GM19043 (cell line): ENCODE results near the gene MYL9.

Experiments used
- ATAC-seq: cut with Tn5 transposase; IDR thresholded peaks from one replicate; pipeline ENCODE4 v1.9.1; 2021; ENCODE audit warnings: low read depth; ENCODE audit not compliant: unreplicated experiment

The MYL9 gene

DNA sequence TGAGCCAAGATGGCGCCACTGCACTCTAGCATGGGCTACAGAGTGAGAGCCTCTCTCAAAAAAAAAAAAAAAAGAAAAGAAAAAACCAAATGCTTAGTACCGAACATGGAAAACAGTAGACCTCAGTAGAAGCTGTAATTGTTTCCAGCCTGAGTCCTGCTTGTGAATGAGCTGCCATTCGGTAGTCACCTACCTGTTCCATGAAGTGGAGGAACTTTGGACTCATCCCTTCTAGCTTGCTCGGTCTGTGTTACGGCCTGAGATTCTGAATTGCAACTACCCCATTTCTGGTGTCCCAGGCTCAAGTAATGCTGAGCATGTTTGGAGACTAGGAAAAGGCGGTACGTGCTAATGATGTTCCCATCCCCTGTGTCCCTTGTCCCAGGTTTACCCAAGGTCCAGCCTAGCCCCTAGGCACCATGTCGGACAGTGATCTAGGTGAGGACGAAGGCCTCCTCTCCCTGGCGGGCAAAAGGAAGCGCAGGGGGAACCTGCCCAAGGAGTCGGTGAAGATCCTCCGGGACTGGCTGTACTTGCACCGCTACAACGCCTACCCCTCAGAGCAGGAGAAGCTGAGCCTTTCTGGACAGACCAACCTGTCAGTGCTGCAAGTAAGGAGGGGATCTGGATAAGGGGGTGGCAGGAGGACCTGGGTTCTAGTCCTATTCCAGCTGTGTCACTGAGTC is 37.2 kb downstream of the MYL9 start:
- no peak for ATAC-seq

DNA sequence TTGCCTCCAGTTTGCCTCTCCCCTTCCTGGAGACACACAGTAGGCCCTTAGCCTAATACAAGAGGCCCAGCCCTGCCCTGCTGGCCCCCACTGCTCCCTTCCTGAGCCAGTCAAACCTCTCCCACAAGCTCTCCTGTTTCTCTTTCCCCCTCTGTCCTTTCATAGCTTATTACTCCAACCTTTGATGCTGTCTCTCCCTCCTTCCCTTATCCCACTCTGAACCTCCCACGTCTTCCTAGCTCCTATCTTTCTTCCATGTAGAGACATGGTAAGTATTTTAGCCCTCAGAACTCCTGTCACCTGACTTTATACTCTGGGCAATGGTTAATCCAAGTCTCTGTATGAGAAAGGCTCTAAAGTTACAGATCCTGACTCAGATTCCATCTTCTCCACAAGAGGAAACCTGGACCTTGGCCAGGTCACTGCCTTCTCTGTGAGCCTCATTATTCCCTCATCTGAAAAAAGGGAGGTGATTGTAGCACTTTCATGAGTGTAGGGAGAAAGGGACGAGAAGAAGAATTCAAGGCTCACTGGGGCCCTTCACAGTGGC is 38.8 kb downstream of the MYL9 start:
- ATAC-seq = no peak

DNA sequence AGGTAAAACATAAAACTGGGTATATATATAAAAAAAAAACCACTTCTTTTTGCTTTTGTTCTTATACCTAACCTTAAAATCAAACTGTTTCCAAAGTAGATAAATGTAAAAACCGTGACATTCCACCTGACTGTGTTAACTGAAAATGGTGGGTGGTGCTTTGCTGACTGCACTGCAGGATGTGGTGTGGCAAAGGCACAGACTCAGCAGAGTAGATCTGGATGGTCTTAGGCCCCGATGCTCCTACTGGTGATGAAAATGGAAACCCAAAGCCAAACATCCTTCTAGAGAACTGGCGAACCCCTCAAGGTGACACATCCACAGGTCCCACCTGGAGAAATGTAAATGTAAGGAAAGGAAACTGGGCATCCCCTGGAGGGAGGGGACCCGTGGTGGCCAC is 41.0 kb downstream of the MYL9 start:
- ATAC-seq = no peak

DNA sequence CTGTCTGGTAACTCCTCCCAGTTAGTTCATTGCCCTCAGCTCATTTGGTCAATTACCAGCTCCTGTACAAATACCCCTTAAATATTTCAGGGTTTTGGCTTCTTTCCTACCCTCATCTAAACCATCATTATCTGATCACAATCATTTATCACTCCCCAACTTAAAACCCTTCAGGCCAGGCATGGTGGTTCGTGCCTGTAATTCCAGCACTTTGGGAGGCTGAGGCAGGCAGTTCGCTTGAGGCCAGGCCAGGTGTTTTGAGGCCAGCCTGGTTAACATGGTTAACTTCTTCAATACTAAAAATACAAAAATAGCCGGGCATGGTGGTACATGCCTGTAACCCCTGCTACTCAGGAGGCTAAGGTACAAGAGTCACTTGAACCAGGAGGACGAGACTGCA is 41.5 kb downstream of the MYL9 start:
- ATAC-seq = no peak

DNA sequence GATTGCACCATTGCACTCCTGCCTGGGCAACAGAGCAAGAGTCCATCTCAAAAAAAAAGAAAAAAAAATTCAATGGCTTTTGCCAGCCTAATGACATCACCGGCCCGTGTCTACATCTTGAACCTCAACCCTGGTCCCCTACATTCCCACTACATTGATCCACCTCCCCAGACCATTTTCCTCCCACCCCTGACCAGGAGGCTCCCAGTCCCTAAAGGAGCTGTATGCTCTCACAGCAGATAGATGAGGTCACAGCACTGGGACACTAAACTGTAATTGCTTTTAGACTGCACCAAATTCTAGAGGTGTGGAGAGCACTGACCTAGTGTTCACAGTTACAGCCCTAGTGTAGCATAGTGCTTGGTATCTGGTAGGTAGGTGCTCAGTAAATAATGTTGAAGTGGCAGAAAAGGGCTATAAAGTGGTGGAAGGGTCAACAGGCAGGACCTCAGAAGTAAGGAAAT is 42.7 kb downstream of the MYL9 start:
- no peak for ATAC-seq

DNA sequence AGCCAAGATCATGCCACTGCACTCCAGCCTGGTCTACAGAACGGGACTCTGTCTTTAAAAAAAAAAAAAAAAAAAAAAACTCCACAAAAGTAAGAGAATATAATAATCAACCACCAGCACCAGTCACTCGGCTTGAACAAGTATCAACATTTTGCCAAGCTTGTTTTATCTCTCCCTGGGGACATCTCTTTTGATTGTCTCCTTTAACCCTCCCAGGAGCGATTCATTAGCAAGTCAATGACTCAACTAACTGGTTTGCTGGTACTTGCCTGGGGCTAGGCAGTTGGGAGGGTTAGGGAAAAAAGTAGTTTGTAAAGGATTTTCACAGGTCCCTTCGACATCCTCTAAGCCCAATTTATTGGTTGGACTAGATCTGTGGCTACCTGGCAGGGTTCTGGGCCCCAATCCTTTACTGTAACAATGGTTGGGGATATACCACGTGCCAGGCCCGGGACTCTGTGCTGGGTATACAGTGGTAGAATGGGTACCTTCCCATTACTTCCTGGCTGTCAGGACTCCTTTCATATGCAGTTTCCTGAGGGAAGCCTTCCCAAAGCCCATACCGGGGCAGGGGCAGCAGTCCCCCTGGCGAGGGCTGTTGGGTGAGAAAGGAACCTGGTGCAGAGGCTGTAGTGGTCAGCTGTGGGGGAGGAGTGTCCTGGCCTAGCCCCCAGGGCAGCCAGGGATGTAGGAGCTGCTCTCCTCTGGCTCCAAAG is 44.2 kb downstream of the MYL9 start:
- no peak for ATAC-seq

DNA sequence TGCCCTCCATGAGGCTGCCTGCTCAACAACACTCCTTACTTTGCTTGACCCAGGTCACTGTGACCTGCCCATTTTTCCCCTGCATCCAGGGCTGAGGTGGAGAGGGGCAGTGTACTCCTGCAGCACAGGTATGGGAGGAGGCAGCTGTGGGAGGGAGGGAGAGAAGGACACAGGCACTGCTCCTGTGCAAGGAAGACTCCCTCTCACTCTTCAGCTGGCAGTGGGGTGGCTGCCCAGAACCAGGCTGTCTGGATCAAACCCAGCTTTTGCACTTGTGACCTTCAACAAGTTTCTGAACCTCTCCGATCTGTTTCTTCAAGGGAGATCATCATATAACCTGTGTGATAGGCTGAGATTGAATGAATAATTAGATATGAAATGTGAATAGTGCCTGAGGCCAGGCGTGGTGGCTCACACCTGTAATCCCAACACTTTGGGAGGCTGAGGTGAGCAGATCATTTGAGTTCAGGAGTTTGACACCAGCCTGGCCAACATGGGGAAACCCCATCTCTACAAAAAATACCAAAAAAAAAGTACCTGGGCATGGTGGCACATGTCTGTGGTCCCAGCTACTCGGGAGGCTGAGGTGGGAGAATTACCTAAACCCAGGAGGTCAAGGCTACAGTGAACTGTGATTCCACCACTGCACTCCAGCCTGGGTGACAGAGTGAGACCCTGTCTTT is 46.2 kb downstream of the MYL9 start:
- ATAC-seq = no peak

DNA sequence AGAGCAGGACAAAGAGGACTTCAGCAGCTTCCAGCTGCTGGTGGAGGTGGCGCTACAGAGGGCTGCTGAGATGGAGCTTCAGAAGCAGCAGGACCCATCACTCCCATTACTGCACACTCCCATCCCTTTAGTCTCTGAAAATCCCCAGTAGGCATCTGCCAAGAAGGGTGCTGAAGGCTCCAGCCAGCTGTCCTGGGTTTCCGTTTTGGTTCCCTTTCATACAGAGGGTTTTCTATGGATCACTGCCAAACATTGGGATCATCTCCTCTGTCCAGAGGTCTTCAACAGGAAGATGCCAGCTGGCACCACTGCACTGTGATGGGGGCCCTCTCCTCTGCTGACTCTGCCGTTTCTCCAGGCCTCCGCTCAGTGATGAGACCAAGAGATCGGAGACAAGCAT is 50.0 kb downstream of the MYL9 start:
- no peak for ATAC-seq

DNA sequence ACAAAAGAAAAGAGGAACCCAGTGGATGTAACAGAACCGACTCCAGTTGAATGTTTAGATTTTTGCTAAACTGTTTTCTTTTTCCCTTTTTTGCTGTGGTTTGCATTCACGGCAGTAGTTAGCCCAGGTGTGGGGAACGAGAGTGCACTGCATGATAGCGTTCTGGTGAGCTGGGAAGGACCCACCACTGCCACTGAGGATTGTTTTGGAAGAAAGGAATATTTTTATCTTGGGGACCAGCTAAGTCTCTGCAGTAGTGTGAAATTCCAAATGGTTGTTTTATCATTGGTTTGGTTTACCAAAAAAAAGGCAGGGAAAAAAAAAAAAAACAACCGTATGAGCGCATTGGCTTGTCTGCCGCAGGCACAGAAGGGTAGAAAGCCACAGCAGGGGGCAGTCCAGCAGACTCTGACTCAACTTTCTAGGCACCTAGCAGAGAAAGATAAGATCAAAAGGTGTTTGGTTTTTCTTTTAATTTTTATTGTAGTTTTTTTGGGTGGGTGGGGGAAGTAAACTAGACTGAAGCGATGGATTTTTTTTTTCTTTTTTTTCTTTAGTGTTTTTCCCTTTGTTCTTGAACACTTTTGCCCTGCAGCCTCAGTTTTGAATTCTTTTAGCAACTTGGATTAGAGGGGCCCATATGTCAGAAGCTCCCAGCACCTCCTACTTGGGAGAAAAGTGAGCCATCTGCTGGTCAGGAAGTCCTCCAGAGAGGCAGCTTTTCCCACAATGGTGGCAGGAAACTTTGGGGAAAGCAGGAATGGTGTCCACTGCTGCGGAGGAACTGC is 50.7 kb downstream of the MYL9 start:
- ATAC-seq = no peak

DNA sequence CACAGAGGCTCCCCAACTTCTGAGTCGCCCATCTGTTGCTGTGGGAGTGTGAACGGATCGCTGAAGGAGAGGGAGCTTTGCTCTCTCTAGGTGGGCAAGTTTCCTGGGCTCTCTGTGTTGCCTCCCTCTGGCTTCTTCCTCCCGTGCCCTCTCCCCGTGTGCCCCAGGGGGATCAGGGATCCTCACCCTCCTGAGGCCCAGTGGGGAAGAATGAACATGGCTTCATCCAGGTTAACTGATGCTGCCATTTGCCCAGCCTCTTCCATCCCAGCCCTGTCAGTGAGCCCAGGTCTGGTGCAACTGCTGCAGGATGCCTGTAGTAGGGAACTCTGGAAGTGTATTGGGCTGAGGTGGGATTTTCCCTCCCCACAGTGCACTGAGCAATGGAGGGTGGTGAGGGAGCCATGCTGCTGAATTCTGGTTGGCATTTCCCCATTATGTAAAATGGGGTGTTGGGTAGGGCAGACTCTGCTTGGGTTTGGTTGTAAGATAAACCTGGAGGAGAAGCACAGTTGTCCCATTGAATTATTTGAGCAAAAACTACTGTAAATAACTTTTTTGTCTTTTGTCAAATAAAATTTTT is 52.1 kb downstream of the MYL9 start:
- no peak for ATAC-seq

DNA sequence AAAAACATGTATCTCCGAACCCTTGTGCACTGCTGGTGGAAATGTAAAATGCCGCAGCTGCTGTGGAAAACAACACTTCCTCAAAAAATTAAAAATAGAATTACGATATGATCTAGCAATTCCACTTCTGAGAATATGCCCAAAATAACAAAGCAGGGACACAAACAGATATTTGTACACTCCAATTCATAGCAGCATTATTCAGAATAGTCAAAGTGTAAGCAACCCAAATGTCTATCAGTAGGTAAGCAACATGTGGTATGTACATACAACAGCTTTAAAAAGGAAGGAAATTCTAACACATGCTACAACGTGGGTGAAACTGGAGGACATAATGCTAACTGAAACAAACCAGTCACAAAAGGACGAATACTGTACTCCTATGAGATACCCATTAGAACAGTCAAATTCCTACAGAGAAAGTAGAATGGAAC is 58.6 kb downstream of the MYL9 start:
- no peak for ATAC-seq
